ENCODE data around the gene FOXD1. TPM values are rescaled to one million over a fixed set of nuclear protein-coding genes. Genes with fewer than 3 reads are reported as not detected.

Gene FOXD1
- total and polyA plus RNA-seq, 2 experiments from 2014 or later: 0.33 to 1.9 TPM

DNA sequence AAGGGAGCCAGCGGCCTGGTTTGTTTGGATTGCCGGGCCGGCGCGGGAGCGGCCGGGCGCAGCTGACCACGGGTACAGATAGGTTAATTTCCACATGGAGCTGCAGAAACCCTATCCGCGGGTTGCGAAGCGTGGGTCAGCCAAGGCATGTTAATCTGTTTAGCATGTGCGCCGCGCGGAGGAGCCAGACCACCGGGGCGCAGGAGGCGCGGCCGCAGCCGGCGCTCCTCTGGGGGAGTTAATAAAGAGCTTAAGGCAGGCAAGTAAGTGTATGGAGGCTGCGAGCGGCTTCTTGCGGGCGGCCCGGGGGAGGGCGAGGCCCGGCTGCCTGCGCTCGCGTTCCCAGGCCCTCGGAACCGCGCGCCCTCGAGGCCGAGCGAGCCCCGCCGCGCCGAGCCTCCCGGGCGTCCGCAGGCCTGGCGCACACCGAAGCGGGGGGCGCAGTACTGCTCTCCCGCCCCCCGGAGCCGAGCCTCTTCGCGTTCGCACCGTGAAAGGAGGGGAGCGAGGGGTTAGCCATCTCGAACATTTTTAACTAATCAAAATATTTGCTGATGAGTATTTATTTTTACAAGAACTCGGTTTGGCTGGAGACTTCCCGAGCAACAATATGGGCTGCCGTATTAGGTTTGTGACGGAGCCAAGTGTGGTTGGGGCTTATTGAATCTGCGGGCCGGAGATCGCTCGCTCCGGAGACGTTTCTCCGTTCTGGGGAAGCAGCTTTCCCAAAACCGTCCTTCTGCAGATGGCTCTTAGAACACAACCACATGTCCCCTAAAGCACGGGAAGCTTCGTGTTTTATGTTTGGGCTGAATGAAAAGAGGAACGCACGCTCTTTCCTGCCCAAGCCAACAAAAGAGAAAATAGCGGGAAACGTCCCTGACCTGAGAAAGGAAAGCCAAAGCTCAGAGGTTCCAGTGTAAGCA lies 28.8 kb downstream of the FOXD1 start:
- no peaks in the 10 kb centered on the region for H3K79me2 ChIP-seq
- 2% methylated on average over 79 of the region's 79 CpGs for WGBS (ENCODE audit: low lambda C conversion rate, missing lambda C conversion rate)
- peak; percentile 55 for DNase-seq (ENCODE audit: low spot score)
- no peaks in the 10 kb centered on the region for H4K20me1 ChIP-seq (ENCODE audit: insufficient read depth, poor library complexity, severe bottlenecking)
- no peaks in the 10 kb centered on the region for H3K36me3 ChIP-seq (replicated peaks; ENCODE audit: insufficient read depth, low read depth)
- peaks cover 95% of the 10 kb centered on the region for H3K27me3 ChIP-seq
- H3K9me3 ChIP-seq (ENCODE audit: low read depth): no peaks in the 10 kb centered on the region
- no peaks in the 10 kb centered on the region for H3K9me2 ChIP-seq (replicated peaks; ENCODE audit: insufficient read depth)
- peaks cover 27% of the 10 kb centered on the region for H3K4me1 ChIP-seq (ENCODE audit: insufficient read depth)
- TF ChIP-seq EZH2 (IDR thresholded peaks at IDR 0.05; ENCODE audit: borderline replicate concordance) (peak; percentile 95), EZH2phosphoT487 (IDR thresholded peaks at IDR 0.05; ENCODE audit: low read depth, severe bottlenecking, unreplicated experiment) (peak; percentile 72)
- TF ChIP-seq, protein P1, sequence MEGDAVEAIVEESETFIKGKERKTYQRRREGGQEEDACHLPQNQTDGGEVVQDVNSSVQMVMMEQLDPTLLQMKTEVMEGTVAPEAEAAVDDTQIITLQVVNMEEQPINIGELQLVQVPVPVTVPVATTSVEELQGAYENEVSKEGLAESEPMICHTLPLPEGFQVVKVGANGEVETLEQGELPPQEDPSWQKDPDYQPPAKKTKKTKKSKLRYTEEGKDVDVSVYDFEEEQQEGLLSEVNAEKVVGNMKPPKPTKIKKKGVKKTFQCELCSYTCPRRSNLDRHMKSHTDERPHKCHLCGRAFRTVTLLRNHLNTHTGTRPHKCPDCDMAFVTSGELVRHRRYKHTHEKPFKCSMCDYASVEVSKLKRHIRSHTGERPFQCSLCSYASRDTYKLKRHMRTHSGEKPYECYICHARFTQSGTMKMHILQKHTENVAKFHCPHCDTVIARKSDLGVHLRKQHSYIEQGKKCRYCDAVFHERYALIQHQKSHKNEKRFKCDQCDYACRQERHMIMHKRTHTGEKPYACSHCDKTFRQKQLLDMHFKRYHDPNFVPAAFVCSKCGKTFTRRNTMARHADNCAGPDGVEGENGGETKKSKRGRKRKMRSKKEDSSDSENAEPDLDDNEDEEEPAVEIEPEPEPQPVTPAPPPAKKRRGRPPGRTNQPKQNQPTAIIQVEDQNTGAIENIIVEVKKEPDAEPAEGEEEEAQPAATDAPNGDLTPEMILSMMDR (IDR thresholded peaks at IDR 0.05; ENCODE audit: poor library complexity): no peak
- H3K4me2 ChIP-seq: peak overlapping the region; percentile 88
- H3K27ac ChIP-seq: peak overlapping the region; percentile 37
- H2AFZ ChIP-seq: peak overlapping the region; percentile 62
- peak overlapping the region; percentile 41 for H3K4me3 ChIP-seq

DNA sequence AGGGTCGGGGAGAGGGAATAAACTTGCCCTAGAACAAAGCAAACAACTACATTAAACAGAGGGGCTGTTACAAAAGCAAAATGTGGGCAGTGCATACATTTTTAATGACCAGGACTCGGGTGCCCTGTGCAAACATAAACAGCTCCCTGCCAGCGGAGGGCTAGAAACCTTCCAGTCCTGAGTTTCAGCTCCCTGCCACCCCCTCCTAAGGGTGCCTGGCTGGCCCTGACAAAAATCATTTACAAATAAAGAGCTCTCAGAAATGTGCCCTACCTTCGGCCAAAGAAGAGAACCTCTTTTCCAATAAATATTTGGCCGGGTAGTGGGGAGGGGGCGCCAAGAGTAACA lies 29.5 kb downstream of the FOXD1 start:
- Histone ChIP-seq H3K36me3 (replicated peaks; ENCODE audit: insufficient read depth, low read depth) (no peaks in the 10 kb centered on the region), H3K79me2 (no peaks in the 10 kb centered on the region), H3K27ac (peak overlapping the region; percentile 37), H2AFZ (peak overlapping the region; percentile 62), H3K4me2 (peak overlapping the region; percentile 88), H4K20me1 (ENCODE audit: insufficient read depth, poor library complexity, severe bottlenecking) (no peaks in the 10 kb centered on the region), H3K9me3 (ENCODE audit: low read depth) (no peaks in the 10 kb centered on the region), H3K4me3 (peak overlapping the region; percentile 41), H3K4me1 (ENCODE audit: insufficient read depth) (peaks cover 27% of the 10 kb centered on the region), H3K9me2 (replicated peaks; ENCODE audit: insufficient read depth) (no peaks in the 10 kb centered on the region), H3K27me3 (peaks cover 95% of the 10 kb centered on the region)
- no peak for DNase-seq (ENCODE audit: low spot score)
- TF ChIP-seq, protein P1 (IDR thresholded peaks at IDR 0.05; ENCODE audit: poor library complexity): no peak
- no peak for TF ChIP-seq EZH2 (IDR thresholded peaks at IDR 0.05; ENCODE audit: borderline replicate concordance)
- 18% methylated on average over 6 of the region's 6 CpGs for WGBS (ENCODE audit: low lambda C conversion rate, missing lambda C conversion rate)

GRCh38 chr5:73418244-73418691 lies 30.3 kb downstream of the FOXD1 start:
- no peak for DNase-seq (ENCODE audit: low spot score)
- no peaks in the 10 kb centered on the region for H4K20me1 ChIP-seq (ENCODE audit: insufficient read depth, poor library complexity, severe bottlenecking)
- H3K4me1 ChIP-seq (ENCODE audit: insufficient read depth): peaks cover 27% of the 10 kb centered on the region
- TF ChIP-seq EZH2phosphoT487 (IDR thresholded peaks at IDR 0.05; ENCODE audit: low read depth, severe bottlenecking, unreplicated experiment): no peak
- TF ChIP-seq, protein P1 (IDR thresholded peaks at IDR 0.05; ENCODE audit: poor library complexity): no peak
- no peak for TF ChIP-seq EZH2 (IDR thresholded peaks at IDR 0.05; ENCODE audit: borderline replicate concordance)
- no peaks in the 10 kb centered on the region for H3K9me2 ChIP-seq (replicated peaks; ENCODE audit: insufficient read depth)
- peaks cover 96% of the 10 kb centered on the region for H3K27me3 ChIP-seq
- no peaks in the 10 kb centered on the region for H3K9me3 ChIP-seq (ENCODE audit: low read depth)
- H3K79me2 ChIP-seq: no peaks in the 10 kb centered on the region
- H2AFZ ChIP-seq: no peak overlapping the region
- H3K4me3 ChIP-seq: no peak overlapping the region
- H3K27ac ChIP-seq: no peak overlapping the region
- H3K4me2 ChIP-seq: no peak overlapping the region
- H3K36me3 ChIP-seq (replicated peaks; ENCODE audit: insufficient read depth, low read depth): no peaks in the 10 kb centered on the region
- WGBS (ENCODE audit: low lambda C conversion rate, missing lambda C conversion rate): 82% methylated on average over 6 of the region's 6 CpGs

All from hepatocyte (in vitro differentiated cells).